Measurements from ENCODE around the gene SAMSN1.

Gene SAMSN1

GRCh38 chr21:14545906-14546480, at the start of gene SAMSN1:
SAMSN1 (minus strand) TSS chr21:14546315; CDS start chr21:14546261, 54 bp downstream.
- Histone ChIP-seq H3K4me3 (IDR thresholded peaks at IDR 0.05; ENCODE audit: insufficient read depth, low read depth, low read length) (no peak within 1 kb of the TSS), H3K9ac (no peak within 1 kb of the TSS), H3K27ac (no peak within 1 kb of the TSS), H3K4me2 (no peak within 1 kb of the TSS), H3K27me3 (ENCODE audit: insufficient read depth, low read depth) (no peaks in the 10 kb centered on the region), H3K36me3 (ENCODE audit: insufficient read depth) (no peaks in the 10 kb centered on the region), H4K20me1 (ENCODE audit: insufficient read depth) (no peaks in the 10 kb centered on the region), H2AFZ (ENCODE audit: low read depth) (no peak within 1 kb of the TSS), H3K79me2 (ENCODE audit: insufficient read depth, low read depth) (no peaks in the 10 kb centered on the region), H3K4me1 (ENCODE audit: low read depth, poor library complexity, severe bottlenecking) (peaks cover 33% of the 10 kb centered on the region)
- no peak for TF ChIP-seq CTCF (conservative IDR thresholded peaks at IDR 0.05; ENCODE audit: low read depth, low read length)

DNA sequence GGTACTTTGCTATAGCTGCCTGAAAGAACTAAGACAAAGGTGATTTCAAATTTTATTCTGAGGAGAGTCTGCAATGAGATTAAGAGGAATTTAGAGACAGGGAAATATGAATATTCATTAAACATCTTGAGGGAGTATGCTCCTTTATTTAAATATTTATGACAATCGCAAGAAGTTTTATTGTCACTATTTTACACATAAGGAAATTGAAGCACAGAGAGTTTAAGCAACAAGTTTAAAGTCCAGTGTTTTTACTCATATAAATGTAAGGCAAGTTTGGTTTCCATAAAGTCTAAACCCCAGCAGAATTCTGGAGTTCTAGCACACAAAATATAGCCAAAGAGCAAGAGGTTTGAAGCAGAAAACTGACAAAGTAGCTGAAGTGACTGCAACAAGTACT, 49.3 kb upstream of the SAMSN1 start:
- H3K4me3 ChIP-seq (IDR thresholded peaks at IDR 0.05; ENCODE audit: insufficient read depth, low read depth, low read length), result no peak overlapping the region
- H3K4me1 ChIP-seq (ENCODE audit: low read depth, poor library complexity, severe bottlenecking), result peaks cover 22% of the 10 kb centered on the region
- no peaks in the 10 kb centered on the region for H3K36me3 ChIP-seq (ENCODE audit: insufficient read depth)
- H3K4me2 ChIP-seq, result no peak overlapping the region
- no peaks in the 10 kb centered on the region for H4K20me1 ChIP-seq (ENCODE audit: insufficient read depth)
- no peaks in the 10 kb centered on the region for H3K27me3 ChIP-seq (ENCODE audit: insufficient read depth, low read depth)
- H3K79me2 ChIP-seq (ENCODE audit: insufficient read depth, low read depth), result no peaks in the 10 kb centered on the region
- no peak overlapping the region for H3K27ac ChIP-seq
- no peak overlapping the region for H2AFZ ChIP-seq (ENCODE audit: low read depth)
- TF ChIP-seq CTCF (conservative IDR thresholded peaks at IDR 0.05; ENCODE audit: low read depth, low read length), result no peak
- H3K9ac ChIP-seq, result no peak overlapping the region

DNA sequence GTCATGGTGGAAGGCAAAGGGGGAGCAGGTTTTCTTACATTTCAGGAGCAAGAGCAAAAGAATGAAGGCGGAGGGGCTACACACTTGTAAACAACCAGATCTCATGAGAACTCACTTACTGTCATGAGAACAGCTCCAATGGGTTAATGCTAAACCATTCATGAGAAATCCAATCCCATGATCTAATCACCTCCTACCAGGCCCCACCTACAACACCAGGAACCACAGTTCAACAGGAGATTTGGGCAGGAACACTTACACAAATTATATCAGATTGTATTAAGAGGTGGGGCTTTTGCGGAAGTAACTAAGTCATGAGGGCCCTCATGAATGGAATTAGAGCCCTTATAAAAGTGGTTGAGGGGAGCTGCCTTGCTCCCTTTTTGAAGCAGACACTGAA, 48.9 kb upstream of the SAMSN1 start:
- Histone ChIP-seq H3K27me3 (ENCODE audit: insufficient read depth, low read depth) (no peaks in the 10 kb centered on the region), H3K9ac (no peak overlapping the region), H4K20me1 (ENCODE audit: insufficient read depth) (no peaks in the 10 kb centered on the region), H3K4me2 (no peak overlapping the region), H3K27ac (no peak overlapping the region), H3K4me3 (IDR thresholded peaks at IDR 0.05; ENCODE audit: insufficient read depth, low read depth, low read length) (no peak overlapping the region), H2AFZ (ENCODE audit: low read depth) (no peak overlapping the region), H3K79me2 (ENCODE audit: insufficient read depth, low read depth) (no peaks in the 10 kb centered on the region), H3K4me1 (ENCODE audit: low read depth, poor library complexity, severe bottlenecking) (peaks cover 27% of the 10 kb centered on the region), H3K36me3 (ENCODE audit: insufficient read depth) (no peaks in the 10 kb centered on the region)
- no peak for TF ChIP-seq CTCF (conservative IDR thresholded peaks at IDR 0.05; ENCODE audit: low read depth, low read length)

- Histone ChIP-seq H2AFZ (ENCODE audit: low read depth) (no peak overlapping the region), H3K27ac (no peak overlapping the region), H4K20me1 (ENCODE audit: insufficient read depth) (no peaks in the 10 kb centered on the region), H3K79me2 (ENCODE audit: insufficient read depth, low read depth) (no peaks in the 10 kb centered on the region), H3K4me3 (IDR thresholded peaks at IDR 0.05; ENCODE audit: insufficient read depth, low read depth, low read length) (no peak overlapping the region), H3K9ac (no peak overlapping the region), H3K27me3 (ENCODE audit: insufficient read depth, low read depth) (no peaks in the 10 kb centered on the region), H3K4me1 (ENCODE audit: low read depth, poor library complexity, severe bottlenecking) (peaks cover 42% of the 10 kb centered on the region), H3K36me3 (ENCODE audit: insufficient read depth) (no peaks in the 10 kb centered on the region), H3K4me2 (no peak overlapping the region)
- TF ChIP-seq CTCF (conservative IDR thresholded peaks at IDR 0.05; ENCODE audit: low read depth, low read length), result no peak
These were observed 47.1 kb upstream of the SAMSN1 start for GRCh38 chr21:14593230-14593629.

All from KMS-11 (cell line).